LNCaP clone FGC (cell line): Measurements from ENCODE around the gene CCDC97.
A peak's percentile ranks its signal among the peaks of the same experiment; 100 is the strongest.

ENCODE experiments used
- DNase-seq: peaks from one replicate; pipeline ENCODE4 v3.0.0-alpha.2; 2011; ENCODE audit warnings: low read depth
- H3K4me3 ChIP-seq: 2 replicates; pipeline ENCODE4 v1.5.1; 2011; ENCODE audit warnings: mild to moderate bottlenecking, low read depth, low read length, control low read depth
- TF ChIP-seq, protein P1 (sequence below): IDR thresholded peaks from 2 replicates; pipeline ENCODE4 v1.5.1; 2012; ENCODE audit warnings: mild to moderate bottlenecking; ENCODE audit not compliant: control insufficient read depth, insufficient read depth; ENCODE audit errors: extremely low read depth

The CCDC97 gene

GRCh38 chr19:41305927-41306793 is 3.8 kb upstream of the CCDC97 start:
- no peak for DNase-seq
- no peak overlapping the region for H3K4me3 ChIP-seq
- TF ChIP-seq, protein P1, sequence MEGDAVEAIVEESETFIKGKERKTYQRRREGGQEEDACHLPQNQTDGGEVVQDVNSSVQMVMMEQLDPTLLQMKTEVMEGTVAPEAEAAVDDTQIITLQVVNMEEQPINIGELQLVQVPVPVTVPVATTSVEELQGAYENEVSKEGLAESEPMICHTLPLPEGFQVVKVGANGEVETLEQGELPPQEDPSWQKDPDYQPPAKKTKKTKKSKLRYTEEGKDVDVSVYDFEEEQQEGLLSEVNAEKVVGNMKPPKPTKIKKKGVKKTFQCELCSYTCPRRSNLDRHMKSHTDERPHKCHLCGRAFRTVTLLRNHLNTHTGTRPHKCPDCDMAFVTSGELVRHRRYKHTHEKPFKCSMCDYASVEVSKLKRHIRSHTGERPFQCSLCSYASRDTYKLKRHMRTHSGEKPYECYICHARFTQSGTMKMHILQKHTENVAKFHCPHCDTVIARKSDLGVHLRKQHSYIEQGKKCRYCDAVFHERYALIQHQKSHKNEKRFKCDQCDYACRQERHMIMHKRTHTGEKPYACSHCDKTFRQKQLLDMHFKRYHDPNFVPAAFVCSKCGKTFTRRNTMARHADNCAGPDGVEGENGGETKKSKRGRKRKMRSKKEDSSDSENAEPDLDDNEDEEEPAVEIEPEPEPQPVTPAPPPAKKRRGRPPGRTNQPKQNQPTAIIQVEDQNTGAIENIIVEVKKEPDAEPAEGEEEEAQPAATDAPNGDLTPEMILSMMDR = no peak

GRCh38 chr19:41307090-41307875 is 2.7 kb upstream of the CCDC97 start:
- H3K4me3 ChIP-seq = no peak overlapping the region
- TF ChIP-seq, protein P1 = no peak
- DNase-seq = no peak

- DNase-seq = no peak
- no peak overlapping the region for H3K4me3 ChIP-seq
- TF ChIP-seq, protein P1 = no peak
Observed at GRCh38 chr19:41307954-41308449, 2.0 kb upstream of the CCDC97 start.

DNA sequence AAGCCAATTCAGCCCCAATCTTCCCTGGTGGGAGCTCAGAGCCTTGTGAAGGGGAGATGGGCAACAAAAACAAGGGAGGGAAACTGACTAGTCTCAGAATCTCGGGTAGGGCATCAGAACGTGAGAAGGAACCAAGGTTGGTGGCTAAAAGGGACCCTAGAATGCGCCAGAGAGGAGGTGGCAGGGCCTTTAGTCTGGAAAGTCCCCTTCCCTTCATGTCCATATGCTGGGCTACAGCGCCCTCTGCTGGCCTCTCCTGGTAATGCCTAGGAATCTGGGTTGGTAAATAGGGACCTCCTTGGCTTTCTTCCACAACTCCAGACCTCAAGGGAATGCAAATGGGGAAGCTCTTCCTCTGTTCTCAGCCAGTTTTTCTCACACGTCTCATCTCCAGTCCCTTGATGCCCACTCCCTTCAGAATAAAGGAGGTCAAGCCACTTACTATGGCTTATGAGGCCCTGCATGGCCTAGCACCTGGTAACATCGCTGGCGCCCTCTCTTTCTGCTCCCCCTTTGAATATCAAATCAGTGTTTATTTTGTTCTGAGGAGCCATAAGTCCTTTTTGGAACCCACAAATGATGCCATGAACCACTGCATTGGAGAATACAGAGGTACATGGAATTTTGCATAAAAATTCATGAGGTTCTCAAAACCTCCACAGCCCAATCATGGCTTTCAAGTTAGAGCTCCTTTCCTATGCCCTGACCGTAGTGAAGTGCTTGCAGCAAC is 1.4 kb upstream of the CCDC97 start:
- H3K4me3 ChIP-seq = no peak overlapping the region
- peak; percentile 18 for DNase-seq
- TF ChIP-seq, protein P1 = peak; percentile 69

DNA sequence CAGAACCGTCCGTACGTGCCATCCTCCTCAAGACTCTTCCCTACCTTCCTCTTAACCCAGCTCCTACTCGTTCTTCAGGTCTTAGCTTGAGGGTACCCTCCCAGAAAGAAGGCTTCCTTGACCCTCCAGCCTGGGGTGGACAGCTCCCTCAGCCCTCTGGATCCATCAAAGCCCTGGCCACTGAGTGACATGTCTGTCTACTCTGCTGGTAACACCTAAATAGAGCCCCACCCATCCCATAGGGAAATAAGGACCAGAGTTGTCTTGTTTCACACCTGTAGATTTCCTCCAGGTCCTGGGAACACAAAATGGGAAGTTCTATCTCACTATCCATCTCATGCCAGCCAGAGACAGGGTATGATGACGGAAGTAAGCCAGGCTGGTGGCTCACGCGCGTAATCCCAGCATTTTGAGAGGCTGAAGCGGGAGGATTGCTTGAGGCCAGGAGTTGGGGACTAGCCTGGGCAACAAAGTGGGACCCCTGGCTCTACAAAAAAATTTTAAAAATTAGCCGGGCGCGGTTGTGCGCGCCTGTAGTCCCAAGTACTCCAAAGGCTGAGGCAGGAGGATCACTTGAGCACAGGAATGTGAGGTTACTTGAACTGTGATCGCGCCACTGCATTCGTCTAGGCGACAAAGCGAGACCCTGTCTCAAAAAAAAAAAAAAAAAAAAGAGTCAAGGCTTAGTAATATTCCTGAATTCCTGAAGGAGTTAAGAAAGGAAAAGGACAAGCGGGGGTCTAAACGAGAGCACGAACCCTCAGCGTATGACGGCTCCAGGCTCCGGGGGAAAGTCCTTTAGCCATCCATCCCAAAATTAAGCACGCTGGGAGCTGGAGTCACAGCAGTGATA is 566 bp upstream of the CCDC97 start:
- TF ChIP-seq, protein P1 = no peak
- peak overlapping the region; percentile 67 for H3K4me3 ChIP-seq
- no peak for DNase-seq

DNA sequence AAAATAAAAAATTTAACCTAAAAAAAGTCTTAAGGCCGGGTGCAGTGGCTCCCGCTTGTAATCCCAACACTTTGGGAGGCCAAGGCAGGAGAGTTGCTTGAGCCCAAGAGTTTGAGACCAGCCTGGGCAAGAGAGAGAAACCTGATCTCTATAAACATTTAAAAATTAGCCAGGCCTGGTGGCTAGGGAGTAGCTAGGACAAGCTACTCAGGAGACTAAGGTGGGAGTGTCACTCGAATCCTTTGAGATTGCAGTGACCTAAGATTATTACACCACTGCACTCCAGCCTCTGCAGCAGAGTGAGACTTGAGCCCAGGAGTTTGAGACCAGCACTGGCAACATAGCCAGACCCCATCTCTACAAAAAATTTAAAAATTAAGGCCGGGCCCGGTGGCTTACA is 1.1 kb downstream of the CCDC97 start:
- no peak for DNase-seq
- TF ChIP-seq, protein P1 = no peak
- H3K4me3 ChIP-seq = peak overlapping the region; percentile 67
